Measurements from ENCODE around the gene ABCC2.

ABCC2 gene

DNA sequence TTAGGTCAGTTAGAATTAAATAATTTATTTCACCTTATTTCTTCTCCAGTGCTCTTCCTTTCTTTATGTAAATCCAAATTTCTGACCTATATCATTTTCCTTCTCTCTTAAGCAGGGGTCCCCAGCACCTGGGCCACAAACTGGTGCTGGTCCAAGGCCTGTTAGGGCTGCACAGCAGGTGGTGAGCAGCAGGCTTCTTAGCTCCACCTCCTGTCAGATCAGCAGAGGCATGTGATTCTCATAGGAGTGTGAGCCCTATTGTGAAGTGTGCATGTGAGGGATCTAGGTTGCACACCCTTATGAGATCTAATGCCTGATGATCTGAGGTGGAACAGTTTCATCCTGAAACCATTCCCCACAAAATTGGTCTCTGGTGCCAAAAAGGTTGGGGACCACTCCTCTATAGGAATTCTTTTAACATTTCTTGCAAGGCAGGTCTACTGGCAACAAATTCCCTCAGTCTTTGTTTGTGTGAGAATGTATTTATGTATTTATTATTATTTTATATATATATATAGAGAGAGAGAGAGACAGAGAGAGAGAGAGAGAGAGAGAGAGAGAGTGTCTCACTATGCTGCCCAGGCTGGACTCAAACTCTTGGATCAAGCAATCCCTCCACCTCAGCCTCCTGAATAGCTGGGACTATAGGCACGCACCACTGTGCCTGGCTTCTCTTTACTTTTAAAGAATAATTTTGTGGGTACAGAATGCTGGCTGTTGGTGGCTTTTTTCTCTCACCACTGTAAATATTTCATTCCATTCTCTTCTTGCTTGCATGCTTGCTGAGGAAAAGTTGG, 4.3 kb upstream of the ABCC2 start:
- no peak for DNase-seq

DNA sequence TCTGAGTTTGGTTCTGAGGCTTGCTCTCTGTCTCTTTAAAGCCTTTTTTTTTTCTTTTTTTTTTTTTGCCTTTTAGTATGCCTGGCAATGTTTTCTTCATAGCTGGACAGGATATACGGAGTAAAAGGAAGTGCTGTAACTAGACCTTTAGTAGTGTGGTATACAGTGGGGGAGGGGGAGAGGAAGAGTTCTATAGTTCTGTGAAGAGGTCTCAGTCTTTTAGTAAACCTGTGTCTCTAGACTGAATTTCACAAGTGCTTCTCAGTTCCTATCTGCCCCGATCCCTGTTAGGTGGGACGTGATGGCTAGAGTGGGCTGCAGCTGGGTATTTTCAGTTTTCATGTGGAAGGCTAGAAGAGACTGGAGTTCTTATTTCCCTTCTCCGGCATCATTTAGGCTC, 3.1 kb upstream of the ABCC2 start:
- no peak for DNase-seq

DNA sequence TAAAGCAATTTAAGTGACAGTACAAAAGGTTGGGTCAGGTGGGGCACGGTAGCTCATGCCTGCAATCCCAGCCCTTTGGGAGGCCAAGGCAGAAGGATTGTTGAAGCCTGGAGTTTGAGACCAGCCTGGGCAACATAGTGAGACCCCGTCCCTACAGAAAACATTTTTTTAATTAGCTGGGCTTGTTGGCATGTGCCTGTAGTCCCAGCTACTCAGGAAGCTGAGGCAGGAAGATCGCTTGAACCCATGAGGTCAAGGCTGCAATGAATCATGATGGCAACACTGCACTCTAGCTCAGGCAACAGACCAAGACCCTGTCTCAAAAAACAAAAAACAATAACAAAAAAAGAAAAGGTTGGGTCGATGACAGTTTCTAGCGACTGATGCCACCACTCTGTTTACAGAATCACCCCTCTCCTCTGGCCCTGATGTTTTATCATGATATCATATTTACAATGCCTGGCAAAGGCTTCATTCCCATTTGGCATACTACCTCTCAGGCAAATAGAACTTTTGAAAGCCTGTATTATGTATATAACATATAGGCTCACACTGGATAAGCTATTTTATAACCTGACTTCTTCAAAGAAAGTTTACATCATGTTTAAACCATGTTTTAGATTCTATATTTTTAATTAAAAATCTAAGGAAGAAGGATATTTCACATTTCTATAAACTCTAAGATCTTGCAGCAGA, 558 bp upstream of the ABCC2 start:
- DNase-seq: no peak

DNA sequence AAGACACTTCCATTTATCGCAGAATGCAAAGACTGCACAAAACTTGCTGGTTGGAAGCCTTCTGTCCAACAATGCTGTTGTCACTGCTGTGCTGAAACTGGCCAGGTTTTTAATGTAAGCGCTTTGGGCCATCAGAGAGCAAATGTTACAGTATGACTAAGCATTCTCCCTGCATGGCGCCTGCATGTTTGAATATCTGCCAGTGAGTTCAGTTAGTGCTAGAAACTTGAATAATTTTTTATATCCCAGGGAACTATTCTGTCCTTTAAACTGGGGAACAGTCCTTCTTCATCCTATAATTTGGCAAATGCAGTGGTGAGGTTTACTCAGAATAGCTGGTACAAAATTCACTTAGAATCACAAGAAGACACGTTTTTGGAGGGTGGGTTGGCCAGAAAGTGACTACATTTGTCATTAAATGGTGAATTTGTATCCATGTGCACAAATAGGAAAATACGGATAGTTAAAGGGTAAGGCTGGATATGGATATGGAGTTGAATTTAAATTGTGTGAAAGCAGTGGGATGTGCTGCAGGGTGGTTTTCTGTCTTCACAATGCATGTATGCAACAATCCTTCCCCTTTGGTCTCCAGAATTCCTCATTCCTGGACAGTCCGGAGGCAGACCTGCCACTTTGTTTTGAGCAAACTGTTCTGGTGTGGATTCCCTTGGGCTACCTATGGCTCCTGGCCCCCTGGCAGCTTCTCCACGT, 1.7 kb downstream of the ABCC2 start:
- no peak for DNase-seq

DNA sequence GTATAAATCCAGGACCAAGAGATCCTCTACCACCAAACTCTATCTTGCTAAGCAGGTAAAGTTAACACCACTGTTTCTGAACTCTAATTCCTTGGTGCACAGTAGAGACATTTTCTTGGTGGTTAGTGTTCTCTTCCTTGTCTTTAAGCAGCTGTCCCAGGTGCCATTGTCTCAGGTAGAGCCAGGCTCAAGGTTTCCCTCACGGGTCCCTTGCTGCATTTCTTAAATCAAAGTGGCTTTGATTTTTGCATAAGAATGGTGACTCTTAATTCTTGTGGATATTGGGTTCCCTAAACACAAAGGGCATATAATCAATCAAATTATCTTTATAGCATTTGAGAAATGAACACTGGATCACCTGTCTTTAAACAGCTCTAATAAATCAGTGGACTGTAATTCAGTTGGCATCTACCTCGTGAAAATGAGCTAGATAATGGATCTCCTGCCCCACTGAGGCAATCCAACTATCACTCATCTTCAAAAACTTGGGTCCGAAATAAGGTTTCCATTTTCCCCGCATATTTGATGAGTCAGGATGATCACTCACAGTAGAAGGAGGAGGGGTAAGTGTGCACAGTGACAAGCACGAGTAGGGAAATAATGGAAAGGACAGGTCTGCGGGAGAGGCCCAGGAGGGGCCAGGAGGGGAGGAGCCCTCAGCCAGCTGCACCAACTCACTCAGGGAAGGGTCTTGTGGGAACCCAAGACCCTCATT, 2.4 kb downstream of the ABCC2 start:
- no peak for DNase-seq

DNA sequence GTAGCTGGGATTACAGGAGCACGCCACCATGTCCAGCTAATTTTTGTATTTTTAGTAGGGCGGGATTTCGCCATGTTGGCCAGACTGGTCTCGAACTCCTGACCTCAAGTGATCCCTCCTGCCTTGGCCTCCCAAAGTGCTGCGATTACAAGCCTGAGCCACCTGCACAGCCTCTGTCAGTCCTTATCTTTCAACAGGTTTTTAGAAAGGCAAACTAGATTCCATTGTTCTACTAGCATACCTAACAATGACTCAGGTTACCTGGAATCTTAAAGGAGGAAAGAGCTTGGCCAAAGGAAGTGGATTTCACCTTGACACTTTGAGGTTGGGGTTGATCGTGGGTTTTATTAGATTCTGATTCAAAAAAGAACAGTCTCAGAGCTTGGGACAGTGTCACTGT, 3.2 kb downstream of the ABCC2 start:
- no peak for DNase-seq

DNA sequence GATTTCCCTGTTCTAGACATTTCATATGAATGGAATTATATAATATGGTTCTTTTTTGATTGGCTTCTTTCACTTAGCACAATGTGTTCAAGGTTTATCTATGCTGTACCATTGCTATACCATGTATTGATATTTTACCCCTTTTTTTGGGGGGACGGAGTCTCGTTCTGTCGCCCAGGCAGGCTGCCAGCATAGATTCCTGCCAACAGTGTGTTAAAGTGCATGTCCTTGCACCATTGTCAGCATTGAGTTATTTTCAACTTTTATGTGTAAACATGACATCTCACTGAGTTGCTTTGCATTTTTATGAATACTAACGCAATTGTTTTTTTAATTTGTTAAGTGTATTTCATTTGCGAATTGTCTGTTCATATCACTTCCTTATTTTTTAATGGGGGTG, 4.9 kb downstream of the ABCC2 start:
- DNase-seq: no peak

DNA sequence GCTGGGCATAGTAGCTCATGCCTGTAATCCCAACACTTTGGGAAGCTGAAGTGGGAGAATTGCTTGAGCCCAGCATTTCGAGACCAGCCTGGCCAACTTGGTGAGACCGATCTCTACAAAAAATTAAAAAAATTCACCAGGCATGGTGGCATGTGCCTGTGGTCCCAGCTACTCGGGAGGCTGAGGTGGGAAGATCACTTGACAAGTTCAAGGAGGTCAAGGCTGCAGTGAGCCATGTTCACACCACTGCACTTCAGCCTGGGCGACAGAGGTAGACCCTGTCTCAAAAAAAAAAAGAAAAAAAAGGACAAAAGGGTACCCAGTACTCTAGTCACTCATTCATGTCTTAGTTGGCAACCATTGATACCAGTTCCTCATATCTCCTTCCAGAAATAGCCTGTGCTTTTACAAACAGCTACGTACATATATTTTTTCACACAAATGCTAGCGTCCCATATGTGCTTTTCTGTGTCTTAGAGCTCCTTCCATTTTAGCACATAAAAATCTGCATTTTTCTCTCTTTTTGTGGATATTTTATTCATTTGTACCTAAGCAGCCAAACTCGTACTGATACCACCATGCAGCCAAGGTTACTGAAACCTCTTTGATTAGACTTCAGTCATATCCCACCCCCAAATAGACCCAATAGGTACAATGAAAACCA, 5.5 kb downstream of the ABCC2 start:
- no peak for DNase-seq

DNA sequence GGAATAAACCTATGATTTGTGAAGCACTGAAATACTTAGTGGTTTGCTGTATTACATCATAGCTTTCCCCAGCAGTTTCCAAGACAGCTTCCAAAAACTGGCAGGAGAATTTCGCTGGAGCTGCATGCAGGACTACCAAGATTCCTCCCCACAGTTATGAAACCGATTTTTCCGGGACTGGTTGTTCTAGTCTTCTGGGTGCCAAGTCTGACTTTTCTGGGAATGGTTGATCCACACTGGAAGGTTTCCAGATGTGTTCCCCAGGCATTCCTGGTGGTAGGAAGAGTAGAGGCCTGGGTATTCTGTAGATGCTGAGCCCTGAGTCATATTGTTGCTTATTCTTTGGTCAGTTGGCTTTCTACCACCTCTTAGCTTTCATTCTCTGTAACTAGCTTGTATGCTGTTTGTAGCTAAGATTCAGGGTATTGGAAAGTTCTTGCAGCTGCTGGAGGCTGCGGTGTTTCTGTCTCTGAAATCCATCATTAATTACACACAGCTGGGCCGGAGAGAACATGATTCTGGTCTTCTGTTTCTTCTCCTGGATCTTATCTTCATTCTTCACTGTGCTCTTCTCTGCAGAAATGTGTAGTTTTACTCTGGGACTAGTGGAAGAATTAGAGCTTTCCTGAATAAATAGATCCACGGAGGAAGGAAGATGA, 6.3 kb downstream of the ABCC2 start:
- DNase-seq: no peak

DNA sequence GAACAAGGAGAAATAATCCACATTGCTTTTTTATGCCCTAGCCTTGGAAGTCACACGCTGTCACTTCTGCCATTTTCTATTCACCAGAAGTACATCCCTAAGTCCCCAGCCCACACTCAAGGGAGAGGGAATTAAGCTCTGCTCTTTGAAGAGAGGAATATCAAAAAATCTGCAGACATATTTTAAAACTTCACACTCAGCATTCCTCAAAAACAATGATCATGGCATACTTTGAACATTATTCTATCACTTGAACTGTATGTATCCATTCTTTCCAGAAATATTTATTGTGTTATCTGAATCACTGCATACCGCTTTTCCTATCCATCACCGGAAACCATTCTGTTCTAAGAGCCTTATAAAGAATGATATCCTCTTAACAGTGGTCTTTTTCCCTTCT, 9.4 kb downstream of the ABCC2 start:
- DNase-seq: no peak

DNA sequence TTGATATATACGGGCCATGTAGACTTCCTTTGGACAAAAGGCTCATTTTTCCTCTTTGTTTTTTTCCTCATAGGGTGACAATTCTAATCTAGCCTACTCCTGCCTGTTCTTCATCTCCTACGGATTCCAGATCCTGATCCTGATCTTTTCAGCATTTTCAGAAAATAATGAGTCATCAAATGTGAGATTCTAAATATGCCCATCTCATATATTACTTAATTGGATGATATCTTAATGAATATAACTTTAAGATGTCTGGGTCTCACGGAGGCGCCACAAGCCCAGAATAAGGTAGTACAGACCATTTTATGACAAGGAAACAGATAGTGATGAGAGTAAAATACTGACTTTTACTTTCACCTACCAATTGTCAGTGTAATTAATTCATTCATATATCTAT, 11.4 kb downstream of the ABCC2 start:
- DNase-seq: no peak

DNA sequence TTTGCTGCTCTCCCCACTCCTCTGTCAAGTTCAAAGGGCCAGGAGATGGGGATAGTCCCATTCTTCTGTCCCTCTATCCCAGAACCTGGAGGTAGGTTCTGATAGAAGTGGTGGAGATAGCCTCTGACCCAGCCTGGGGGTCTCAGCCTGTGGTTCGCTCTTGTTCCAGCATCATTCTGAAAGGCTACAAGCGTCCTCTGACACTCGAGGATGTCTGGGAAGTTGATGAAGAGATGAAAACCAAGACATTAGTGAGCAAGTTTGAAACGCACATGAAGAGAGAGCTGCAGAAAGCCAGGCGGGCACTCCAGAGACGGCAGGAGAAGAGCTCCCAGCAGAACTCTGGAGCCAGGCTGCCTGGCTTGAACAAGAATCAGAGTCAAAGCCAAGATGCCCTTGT, 14.5 kb downstream of the ABCC2 start:
- DNase-seq: no peak

DNA sequence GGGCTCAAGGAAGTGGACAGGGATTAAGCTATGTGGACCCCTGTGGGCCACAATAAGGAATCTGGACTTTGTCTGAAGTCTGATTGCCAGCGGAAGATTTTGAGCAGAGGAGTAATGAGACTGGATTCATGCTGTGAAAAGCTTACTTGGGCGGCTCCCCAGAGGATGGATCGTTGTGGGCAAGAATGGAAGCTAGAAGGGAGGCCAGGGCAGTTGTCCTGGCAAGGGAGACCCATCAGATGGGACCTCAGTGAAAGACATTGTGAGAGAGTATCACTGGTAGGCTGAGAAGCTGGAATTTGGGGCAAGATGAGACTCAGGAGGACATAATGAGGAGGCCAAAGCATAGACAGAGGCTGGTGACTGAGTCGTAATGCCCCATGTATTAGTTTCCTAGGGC, 15.6 kb downstream of the ABCC2 start:
- no peak for DNase-seq

DNA sequence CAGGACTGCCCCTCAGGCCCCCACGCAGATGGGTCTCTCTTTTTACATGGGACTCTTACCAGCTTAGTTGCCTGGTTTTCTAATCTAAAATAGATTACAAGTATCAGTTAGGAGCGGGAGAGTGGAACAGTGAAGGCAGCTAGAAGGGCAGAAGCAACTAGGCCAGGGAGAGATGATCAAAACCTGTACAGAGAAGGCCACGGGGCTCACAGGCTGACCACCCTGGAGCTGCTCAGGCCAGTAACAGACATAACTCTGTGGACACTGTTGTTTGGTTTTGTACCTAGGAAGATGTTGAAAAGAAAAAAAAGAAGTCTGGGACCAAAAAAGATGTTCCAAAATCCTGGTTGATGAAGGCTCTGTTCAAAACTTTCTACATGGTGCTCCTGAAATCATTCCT, 16.5 kb downstream of the ABCC2 start:
- DNase-seq: no peak

DNA sequence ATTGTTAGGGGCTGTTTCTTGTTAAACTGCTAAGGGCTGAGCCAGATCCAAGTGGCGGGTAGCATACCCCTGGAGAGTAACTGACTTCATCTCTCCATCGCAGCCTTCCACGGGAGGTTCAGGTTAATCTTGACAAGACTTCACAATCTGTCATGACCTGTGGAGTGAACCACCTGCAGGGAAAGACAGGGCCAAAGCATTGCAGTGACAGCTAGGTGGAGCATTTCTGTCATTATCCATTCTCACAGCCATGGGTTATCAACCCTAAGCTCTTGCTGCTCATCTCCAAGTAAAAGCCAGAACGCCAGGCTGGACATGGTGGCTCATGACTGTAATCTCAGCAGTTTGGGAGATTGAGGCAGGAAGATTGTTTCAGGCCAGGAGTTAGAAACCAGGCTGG, 17.2 kb downstream of the ABCC2 start:
- DNase-seq: no peak

DNA sequence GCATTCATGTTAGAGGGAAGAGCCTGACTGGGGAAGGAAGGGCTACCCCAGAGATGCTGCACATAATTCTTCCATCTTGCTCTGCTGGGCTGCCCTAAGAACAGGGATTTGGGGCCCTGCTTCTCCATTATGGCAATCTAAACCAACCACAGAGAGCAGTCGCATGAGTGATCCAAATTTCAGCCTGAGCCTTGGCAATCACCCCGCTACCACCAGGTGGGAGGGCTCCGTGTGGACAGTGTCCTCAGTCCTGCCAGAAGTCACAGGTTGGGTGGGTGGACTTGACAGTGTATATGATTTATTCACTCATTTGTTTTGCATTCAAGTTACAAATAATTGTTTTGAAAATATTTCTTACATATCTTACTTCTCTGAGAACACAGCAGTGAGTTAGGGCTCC, 22.0 kb downstream of the ABCC2 start:
- no peak for DNase-seq

DNA sequence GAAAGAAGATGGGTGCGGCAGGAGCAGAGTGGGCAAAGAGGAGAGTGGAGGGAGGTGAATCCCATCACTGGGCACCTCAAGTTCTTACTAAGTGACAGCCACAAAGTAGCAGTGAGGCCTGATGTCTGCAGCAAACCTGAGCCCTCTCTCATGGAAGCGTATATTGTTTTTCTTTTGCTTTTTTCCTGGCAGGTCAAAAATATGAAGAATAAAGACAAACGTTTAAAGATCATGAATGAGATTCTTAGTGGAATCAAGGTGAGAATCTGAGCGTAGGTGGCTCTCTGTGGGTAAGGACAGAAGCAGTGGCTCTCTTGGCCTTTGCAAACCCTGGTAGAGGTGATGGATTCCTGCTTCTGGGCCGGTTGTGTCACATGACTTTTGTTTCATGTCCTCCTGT, 22.8 kb downstream of the ABCC2 start:
- DNase-seq: no peak

DNA sequence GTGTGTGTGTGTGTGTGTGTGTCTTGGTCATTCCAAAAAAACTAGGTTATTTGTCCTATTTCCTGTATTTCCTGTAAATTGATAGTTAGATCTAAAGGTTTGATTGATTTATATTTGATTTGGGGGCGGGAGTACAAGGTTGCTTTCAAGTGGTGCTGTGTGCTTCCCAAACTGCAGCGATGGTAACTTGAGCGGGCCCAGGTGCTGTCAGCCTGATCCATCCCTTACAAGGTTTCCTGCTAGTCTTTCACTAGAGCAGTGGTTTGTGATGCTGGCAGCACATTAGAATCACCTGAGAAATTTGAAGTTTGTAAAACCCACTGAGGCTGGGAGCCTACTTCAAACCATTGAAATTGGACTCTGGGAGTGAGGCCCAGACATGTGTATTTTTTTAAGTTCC, 23.7 kb downstream of the ABCC2 start:
- DNase-seq: no peak

DNA sequence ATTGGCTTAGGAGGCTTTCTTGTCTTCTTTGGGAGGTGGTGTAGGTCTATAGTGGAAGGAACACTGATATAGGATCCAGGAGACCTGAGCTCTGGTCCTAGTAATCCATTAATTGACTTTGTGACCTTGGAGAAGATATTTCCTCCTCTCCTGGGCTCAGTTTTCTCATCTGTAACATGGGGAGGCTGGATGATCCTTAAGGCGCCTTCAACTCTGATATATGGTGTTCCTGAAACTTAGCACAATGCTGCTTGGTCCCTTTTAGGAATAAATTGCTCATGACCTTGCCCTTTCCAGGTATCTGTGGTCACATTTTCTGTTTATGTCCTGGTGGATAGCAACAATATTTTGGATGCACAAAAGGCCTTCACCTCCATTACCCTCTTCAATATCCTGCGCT, 25.3 kb downstream of the ABCC2 start:
- DNase-seq: no peak

DNA sequence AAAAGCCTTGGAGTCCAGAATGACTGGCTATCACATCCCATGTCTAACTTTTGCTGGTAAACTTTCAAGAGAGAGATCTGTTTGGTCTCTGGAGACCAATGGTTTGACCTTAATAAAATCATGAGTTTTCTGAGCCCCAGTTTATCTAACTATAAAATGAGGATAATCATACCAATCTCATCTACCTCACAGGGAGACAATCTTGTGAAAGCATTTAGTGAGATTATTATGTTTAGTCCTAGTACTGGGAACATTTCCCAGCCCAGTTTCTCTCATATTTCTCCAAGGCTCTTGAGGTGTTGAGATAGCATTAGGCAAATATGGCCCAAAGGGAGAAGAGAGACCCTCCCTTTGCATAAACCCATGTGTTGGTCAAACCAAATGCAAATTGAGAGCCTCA, 25.8 kb downstream of the ABCC2 start:
- DNase-seq: no peak

DNA sequence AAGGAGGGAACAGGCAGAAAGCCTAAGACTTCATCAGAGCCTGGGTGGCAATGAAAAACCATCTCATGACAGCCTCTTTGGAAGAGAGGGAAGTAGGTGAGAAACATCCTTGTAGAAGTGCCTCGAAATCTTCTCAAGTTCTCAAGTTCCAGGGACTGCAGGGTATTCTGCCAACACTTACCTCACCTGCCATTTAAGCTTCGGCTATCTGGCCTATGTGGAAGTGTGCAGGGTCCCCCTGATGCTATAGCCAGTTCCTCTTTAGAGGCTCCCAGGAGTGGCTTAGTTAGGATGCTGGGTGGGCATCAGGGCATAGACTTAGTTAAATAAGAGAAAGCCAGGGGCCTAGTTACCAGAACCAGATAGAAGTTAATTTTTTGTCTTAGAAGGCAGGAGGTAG, 27.0 kb downstream of the ABCC2 start:
- DNase-seq: no peak

DNA sequence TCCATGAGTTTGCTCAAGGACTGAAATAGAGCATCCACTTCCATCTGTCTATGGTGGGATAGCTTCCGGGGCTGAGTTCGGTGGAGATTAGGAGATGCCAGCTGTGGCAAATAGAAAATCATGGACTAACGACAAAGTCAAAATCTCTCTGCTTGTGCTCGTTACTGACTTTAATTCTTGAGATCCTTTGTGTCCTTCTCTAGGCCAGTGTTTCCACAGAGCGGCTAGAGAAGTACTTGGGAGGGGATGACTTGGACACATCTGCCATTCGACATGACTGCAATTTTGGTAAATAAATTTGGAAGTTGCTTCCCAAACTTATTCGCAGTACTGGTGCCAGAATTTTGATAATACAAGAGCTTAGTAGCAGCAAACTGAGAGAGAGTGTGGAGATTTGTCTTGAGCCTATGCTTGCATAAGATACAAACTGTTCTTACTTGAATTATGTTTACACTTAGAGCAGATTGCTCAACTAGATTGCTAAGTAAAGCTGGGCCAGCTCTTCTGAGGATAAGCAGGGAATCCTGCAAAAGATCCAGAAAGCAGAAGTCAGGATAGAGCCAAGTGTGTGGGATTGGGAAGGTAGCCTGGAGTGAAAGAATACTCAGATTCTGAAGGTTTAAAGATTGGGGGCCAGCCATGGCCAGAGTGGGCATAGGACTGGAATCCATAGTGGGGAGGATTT, 27.6 kb downstream of the ABCC2 start:
- DNase-seq: no peak
